ENCODE results near the gene EDIL3. TPM values are rescaled to one million over a fixed set of nuclear protein-coding genes. Genes with fewer than 3 reads are reported as not detected.

EDIL3 gene
- total RNA-seq, 2 experiments from 2014 or later, result not detected

DNA sequence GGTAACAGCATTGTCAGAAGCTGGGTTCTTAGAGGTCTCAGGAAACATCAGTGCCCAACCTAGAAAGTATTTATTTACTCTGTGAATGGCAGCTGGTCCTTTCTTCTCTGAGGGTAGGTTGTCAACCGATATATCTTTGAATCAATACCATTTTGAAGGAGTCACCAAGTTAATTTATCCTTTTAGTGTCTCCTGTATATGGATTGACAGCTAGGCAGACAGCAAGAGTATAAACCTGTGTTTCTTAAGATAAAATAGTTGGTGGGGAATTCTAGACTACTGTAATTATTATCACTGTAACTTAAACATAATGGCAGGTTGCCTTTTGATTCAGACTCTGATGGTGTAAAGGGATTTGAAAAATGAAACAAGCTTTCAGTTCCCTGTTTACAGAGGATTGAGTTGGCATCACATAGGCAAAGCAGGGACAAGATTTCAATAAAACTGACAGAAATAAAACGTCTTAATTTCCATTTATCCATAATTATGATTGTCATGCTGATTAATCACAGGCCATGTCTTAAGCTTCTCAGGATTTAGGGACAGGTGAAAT lies 473.2 kb downstream of the EDIL3 start:
- DNase-seq, result no peak
- Mint-ChIP-seq H3K4me3 (no peak overlapping the region), H3K36me3 (no peaks in the 10 kb centered on the region), H3K9me3 (ENCODE audit: low read depth) (no peaks in the 10 kb centered on the region), H3K4me1 (no peaks in the 10 kb centered on the region), H3K27me3 (no peaks in the 10 kb centered on the region), H3K27ac (no peak overlapping the region)
- CTCF ChIA-PET, result no interaction called here
- ATAC-seq, result no peak

DNA sequence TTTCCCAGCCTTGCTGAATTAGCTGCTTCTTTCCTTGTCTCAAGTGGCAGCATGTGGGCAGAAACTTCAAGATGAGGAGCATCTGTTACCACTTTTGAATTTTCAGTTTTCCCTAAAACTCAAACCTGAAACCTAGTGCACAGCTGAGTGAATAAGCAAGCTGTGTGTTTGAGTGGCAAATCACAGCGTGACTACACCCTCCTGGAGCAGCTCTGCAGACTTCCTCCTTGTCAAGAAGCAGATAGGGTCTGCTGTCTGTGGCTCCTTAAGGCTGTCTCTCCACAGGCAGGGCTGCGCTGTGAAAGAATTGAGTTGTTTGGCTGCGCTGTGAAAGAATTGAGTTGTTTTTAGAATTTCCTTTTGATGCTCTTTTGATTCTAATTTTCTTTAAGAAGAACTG lies 484.4 kb downstream of the EDIL3 start:
- no peak overlapping the region for H3K27ac Mint-ChIP-seq
- no peak overlapping the region for H3K4me3 Mint-ChIP-seq
- ATAC-seq, result no peak
- H3K4me1 Mint-ChIP-seq, result no peaks in the 10 kb centered on the region
- no peaks in the 10 kb centered on the region for H3K9me3 Mint-ChIP-seq (ENCODE audit: low read depth)
- H3K36me3 Mint-ChIP-seq, result no peaks in the 10 kb centered on the region
- DNase-seq, result no peak
- CTCF ChIA-PET, result no interaction called here
- H3K27me3 Mint-ChIP-seq, result no peaks in the 10 kb centered on the region

DNA sequence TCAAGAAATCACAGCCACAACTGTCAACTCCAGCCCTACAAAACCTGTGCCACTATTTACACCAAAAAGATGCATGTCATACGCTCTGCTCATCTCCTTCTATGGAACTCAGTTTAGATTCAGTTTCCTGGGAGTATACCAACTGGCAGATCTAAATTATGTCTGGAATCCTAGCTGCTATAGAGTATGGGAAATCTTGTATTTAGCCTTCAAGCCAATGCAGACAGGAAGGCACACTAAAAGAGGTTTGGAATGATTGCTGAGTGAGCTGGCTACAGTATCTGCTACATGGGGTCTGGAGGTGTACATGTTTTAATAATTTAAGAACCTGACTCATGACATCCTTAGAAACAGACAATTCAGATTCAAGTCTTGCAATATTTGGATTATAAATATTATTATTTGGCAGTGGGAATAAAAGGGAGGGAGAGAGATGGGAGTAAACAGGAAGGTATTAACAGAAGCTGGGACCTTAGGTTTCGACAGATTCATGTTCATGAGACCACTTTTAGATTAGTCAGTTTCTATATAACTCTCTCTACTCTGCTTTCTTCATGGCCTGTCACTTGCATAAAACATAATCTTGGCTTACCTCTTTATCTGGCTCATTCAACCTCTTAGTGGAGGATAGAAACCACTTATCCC lies 485.2 kb downstream of the EDIL3 start:
- no peaks in the 10 kb centered on the region for H3K9me3 Mint-ChIP-seq (ENCODE audit: low read depth)
- ATAC-seq, result no peak
- H3K4me3 Mint-ChIP-seq, result no peak overlapping the region
- no peak overlapping the region for H3K27ac Mint-ChIP-seq
- H3K36me3 Mint-ChIP-seq, result no peaks in the 10 kb centered on the region
- no peaks in the 10 kb centered on the region for H3K27me3 Mint-ChIP-seq
- DNase-seq, result no peak
- no peaks in the 10 kb centered on the region for H3K4me1 Mint-ChIP-seq
- CTCF ChIA-PET, result no interaction called here

DNA sequence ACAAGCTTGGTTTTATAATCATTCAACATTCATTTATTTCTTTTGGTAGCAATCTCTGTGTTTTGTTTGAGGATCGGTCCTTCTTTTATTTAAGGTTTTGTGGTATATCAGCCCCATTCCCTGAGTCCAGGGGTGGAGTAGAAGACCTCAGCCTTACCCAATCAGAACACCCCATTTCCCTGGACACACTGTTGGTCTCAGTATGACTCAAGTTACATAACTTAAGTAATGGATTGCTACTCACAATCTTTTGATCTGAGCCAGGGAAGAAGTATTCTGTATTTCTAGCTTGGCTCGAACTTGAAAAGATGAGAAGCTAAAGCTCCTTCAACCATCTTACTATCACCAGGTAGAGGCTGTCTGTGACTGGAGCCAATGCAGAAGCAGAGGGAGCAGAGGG lies 488.8 kb downstream of the EDIL3 start:
- no peak overlapping the region for H3K27ac Mint-ChIP-seq
- CTCF ChIA-PET, result no interaction called here
- H3K27me3 Mint-ChIP-seq, result no peaks in the 10 kb centered on the region
- H3K4me1 Mint-ChIP-seq, result no peaks in the 10 kb centered on the region
- no peak overlapping the region for H3K4me3 Mint-ChIP-seq
- DNase-seq (no peak), ATAC-seq (no peak)
- H3K9me3 Mint-ChIP-seq (ENCODE audit: low read depth), result no peaks in the 10 kb centered on the region
- no peaks in the 10 kb centered on the region for H3K36me3 Mint-ChIP-seq

DNA sequence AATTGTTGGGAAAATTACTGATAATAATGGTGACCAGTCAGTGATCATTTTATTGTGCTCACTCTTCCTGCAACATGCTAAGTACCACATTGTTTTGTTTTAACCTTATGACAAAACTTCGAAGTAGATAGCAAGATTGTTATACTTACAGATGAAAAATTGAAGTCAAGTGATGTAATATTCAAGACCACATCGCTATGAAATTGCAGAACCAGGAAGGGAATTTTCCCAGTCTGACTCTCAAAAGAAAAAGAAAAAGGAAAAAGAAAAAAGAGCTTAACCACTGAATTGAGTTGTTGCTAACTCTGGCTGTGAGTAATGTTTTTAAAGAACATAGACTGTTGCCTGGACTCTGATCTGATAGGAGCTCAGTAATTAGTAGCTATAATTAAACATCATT lies 493.4 kb downstream of the EDIL3 start:
- no peak overlapping the region for H3K27ac Mint-ChIP-seq
- CTCF ChIA-PET, result no interaction called here
- no peaks in the 10 kb centered on the region for H3K4me1 Mint-ChIP-seq
- no peaks in the 10 kb centered on the region for H3K36me3 Mint-ChIP-seq
- ATAC-seq, result no peak
- DNase-seq, result no peak
- H3K9me3 Mint-ChIP-seq (ENCODE audit: low read depth), result no peaks in the 10 kb centered on the region
- H3K27me3 Mint-ChIP-seq, result no peaks in the 10 kb centered on the region
- no peak overlapping the region for H3K4me3 Mint-ChIP-seq
